Measurements from ENCODE around the gene GNPAT. TPM values are rescaled to one million over a fixed set of nuclear protein-coding genes. Genes with fewer than 3 reads are reported as not detected.
A peak's percentile ranks its signal among the peaks of the same experiment; 100 is the strongest.

The GNPAT gene
- total RNA-seq, 1 donor: 53.1 TPM

GRCh38 chr1:231313661-231314060 is 72.6 kb downstream of the GNPAT start:
- TF ChIP-seq CTCF (IDR thresholded peaks at IDR 0.05; ENCODE audit: insufficient read depth, low read depth, low read length): no peak
- no peak for DNase-seq (ENCODE audit: low read depth)
- no peak overlapping the region for H3K4me3 ChIP-seq (ENCODE audit: low read depth, low read length)

GRCh38 chr1:231315887-231316286 is 74.9 kb downstream of the GNPAT start:
- peak; percentile 68 for TF ChIP-seq CTCF (IDR thresholded peaks at IDR 0.05; ENCODE audit: insufficient read depth, low read depth, low read length)
- DNase-seq (ENCODE audit: low read depth): peak; percentile 44
- no peak overlapping the region for H3K4me3 ChIP-seq (ENCODE audit: low read depth, low read length)

GRCh38 chr1:231317306-231318014 is 76.4 kb downstream of the GNPAT start:
- DNase-seq (ENCODE audit: low read depth): no peak
- TF ChIP-seq CTCF (IDR thresholded peaks at IDR 0.05; ENCODE audit: insufficient read depth, low read depth, low read length): no peak
- no peak overlapping the region for H3K4me3 ChIP-seq (ENCODE audit: low read depth, low read length)

GRCh38 chr1:231318015-231318355 is 77.0 kb downstream of the GNPAT start:
- TF ChIP-seq CTCF (IDR thresholded peaks at IDR 0.05; ENCODE audit: insufficient read depth, low read depth, low read length): no peak
- no peak overlapping the region for H3K4me3 ChIP-seq (ENCODE audit: low read depth, low read length)

GRCh38 chr1:231318568-231318967 is 77.6 kb downstream of the GNPAT start:
- DNase-seq (ENCODE audit: low read depth): no peak
- no peak for TF ChIP-seq CTCF (IDR thresholded peaks at IDR 0.05; ENCODE audit: insufficient read depth, low read depth, low read length)
- no peak overlapping the region for H3K4me3 ChIP-seq (ENCODE audit: low read depth, low read length)

More at GRCh38 chr1:231318015-231318355, 77.0 kb downstream of the GNPAT start:
- DNase-seq (ENCODE audit: low read depth): no peak

GRCh38 chr1:231319080-231319479 is 78.1 kb downstream of the GNPAT start:
- DNase-seq (ENCODE audit: low read depth): no peak
- TF ChIP-seq CTCF (IDR thresholded peaks at IDR 0.05; ENCODE audit: insufficient read depth, low read depth, low read length): no peak
- H3K4me3 ChIP-seq (ENCODE audit: low read depth, low read length): no peak overlapping the region

Data from fibroblast of villous mesenchyme (primary cell).